Activated CD8-positive, alpha-beta T cell treated with anti-CD3 and anti-CD28 coated beads for 36 hours (primary cell): Measurements from ENCODE around the gene HID1. TPM values are rescaled to one million over a fixed set of nuclear protein-coding genes. Genes with fewer than 3 reads are reported as not detected.

Experiments
- ATAC-seq: fragments of 200-7000 bp; cut with Tn5 transposase; one replicate; pipeline ENCODE4 v1.10.0; 2021; ENCODE audit warnings: mild to moderate bottlenecking, moderate library complexity
- CTCF ChIA-PET: fragments of 350-600 bp; sonication (Branson Sonifier 250); formaldehyde crosslinking; loops from one replicate; lab custom pipeline; 2021; ENCODE audit warnings: antibody characterized with exemption; lab: Charles Lee
- POLR2A ChIA-PET: fragments of 350-600 bp; sonication (Branson Sonifier 250); formaldehyde crosslinking; loops from one replicate; lab custom pipeline; 2021; ENCODE audit warnings: antibody characterized with exemption; lab: Charles Lee
- DNase-seq: peaks from one replicate; pipeline ENCODE4 v3.0.0-alpha.2; 2020
- H3K27ac Mint-ChIP-seq: one replicate; pipeline ENCODE4 v1.8.0; 2021; ENCODE audit warnings: mild to moderate bottlenecking, mixed read lengths
- H3K27me3 Mint-ChIP-seq: one replicate; pipeline ENCODE4 v1.8.0; 2021; ENCODE audit warnings: mixed read lengths
- H3K36me3 Mint-ChIP-seq: one replicate; pipeline ENCODE4 v1.8.0; 2021; ENCODE audit warnings: low read depth, mixed read lengths
- H3K4me1 Mint-ChIP-seq: one replicate; pipeline ENCODE4 v1.8.0; 2021; ENCODE audit warnings: low read depth, mixed read lengths
- H3K4me3 Mint-ChIP-seq: one replicate; pipeline ENCODE4 v1.8.0; 2021; ENCODE audit warnings: mild to moderate bottlenecking, moderate library complexity, mixed read lengths
- H3K9me3 Mint-ChIP-seq: one replicate; pipeline ENCODE4 v1.8.0; 2021; ENCODE audit warnings: mixed read lengths
- intact Hi-C: fragments of 100-400 bp; cut with micrococcal nuclease; formaldehyde crosslinking; loops from one replicate; pipeline ENCODE4 v1.10.0; 2022
- total RNA-seq, 2 experiments: library from RNA; stranded (reverse); gene quantifications; one replicate each; pipeline ENCODE4 v1.2.3, GENCODE V29; 2021
- TF ChIP-seq, protein P1 (sequence below): fragments of 200-600 bp; IDR thresholded peaks from one replicate; pipeline ENCODE4 v1.8.0; 2022; ENCODE audit warnings: antibody characterized with exemption, mild to moderate bottlenecking

The HID1 gene
- total RNA-seq, 2 experiments from 2014 or later, result 1.4 to 1.7 TPM

DNA sequence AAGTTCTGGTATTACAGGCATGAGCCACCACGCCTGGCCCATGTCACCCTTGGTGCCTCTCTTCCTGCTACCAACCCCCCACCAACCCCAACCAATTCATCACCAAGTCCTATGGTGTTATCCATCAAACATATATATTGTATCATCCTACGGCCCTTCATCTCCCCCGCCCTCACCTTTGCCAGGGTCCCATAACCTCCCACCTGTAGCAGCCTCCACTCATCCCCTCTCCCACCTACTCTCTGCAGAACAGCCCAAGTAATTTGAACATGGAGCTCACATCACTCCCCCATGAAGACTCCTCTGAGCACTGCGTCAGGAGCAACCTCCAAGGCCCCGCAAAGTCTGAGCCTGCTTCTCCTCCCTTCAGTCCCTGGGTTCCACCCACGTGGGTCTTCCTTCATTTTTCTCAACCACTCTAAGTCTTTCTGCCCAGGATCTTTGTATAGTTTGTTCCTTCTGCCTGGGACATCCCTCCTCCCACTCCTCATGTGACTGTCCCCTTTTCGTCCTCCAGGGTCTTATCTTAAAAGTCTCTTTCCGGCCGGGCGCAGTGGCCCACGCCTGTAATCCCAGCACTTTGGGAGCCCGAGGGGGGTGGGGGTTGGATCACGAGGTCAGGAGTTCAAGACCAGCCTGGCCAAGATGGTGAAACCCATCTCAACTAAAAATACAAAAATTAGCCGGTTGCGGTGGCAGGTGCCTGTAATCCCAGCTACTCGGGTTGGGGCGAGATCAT is 7.0 kb upstream of the HID1 start:
- intact Hi-C loops, result no loop called here
- CTCF ChIA-PET, result interaction anchor here (1.5 kb wide), 1 partner anchor 18 kb away, joined by 5 read pairs; no protein-coding TSS in a partner anchor
- H3K9me3 Mint-ChIP-seq, result no peaks in the 10 kb centered on the region
- peaks cover 13% of the 10 kb centered on the region for H3K4me1 Mint-ChIP-seq
- no peak overlapping the region for H3K27ac Mint-ChIP-seq
- ATAC-seq, result no peak
- no peak for DNase-seq
- no peak overlapping the region for H3K4me3 Mint-ChIP-seq
- H3K27me3 Mint-ChIP-seq, result peaks cover 7% of the 10 kb centered on the region
- TF ChIP-seq, protein P1, sequence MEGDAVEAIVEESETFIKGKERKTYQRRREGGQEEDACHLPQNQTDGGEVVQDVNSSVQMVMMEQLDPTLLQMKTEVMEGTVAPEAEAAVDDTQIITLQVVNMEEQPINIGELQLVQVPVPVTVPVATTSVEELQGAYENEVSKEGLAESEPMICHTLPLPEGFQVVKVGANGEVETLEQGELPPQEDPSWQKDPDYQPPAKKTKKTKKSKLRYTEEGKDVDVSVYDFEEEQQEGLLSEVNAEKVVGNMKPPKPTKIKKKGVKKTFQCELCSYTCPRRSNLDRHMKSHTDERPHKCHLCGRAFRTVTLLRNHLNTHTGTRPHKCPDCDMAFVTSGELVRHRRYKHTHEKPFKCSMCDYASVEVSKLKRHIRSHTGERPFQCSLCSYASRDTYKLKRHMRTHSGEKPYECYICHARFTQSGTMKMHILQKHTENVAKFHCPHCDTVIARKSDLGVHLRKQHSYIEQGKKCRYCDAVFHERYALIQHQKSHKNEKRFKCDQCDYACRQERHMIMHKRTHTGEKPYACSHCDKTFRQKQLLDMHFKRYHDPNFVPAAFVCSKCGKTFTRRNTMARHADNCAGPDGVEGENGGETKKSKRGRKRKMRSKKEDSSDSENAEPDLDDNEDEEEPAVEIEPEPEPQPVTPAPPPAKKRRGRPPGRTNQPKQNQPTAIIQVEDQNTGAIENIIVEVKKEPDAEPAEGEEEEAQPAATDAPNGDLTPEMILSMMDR, result no peak
- POLR2A ChIA-PET, result interaction anchor here (1.2 kb wide), 1 partner anchor 14 kb away, joined by 4 read pairs; no protein-coding TSS in a partner anchor
- H3K36me3 Mint-ChIP-seq, result no peaks in the 10 kb centered on the region

DNA sequence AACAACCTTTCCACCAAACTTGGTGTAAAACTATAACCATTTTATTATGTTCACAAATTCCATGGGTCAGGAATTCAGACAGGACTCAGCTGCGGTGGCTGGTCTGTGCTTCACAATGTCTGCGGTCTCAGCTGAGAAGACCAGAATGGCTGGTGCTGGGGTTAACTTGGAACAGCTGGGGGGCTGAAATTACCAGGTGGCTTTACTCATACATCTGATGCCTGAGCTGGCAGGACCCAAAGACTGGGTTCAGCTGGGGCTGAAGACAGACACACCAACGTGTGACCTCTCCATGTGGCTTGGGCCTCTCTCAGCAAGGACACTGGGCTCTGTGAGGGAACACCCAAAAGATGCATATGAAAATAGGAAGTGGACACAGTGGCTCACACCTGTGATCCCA is 5.7 kb upstream of the HID1 start:
- ATAC-seq (no peak), DNase-seq (no peak)
- CTCF ChIA-PET, result interaction anchor here (0.9 to 1.5 kb wide), 3 partner anchors 16 to 19 kb away, joined by 3 to 5 read pairs (median 4); no protein-coding TSS in a partner anchor
- Mint-ChIP-seq H3K4me1 (peaks cover 13% of the 10 kb centered on the region), H3K27ac (no peak overlapping the region), H3K4me3 (no peak overlapping the region), H3K36me3 (no peaks in the 10 kb centered on the region), H3K9me3 (no peaks in the 10 kb centered on the region), H3K27me3 (peaks cover 9% of the 10 kb centered on the region)
- intact Hi-C loops, result no loop called here
- POLR2A ChIA-PET, result no interaction called here
- TF ChIP-seq, protein P1, result no peak

DNA sequence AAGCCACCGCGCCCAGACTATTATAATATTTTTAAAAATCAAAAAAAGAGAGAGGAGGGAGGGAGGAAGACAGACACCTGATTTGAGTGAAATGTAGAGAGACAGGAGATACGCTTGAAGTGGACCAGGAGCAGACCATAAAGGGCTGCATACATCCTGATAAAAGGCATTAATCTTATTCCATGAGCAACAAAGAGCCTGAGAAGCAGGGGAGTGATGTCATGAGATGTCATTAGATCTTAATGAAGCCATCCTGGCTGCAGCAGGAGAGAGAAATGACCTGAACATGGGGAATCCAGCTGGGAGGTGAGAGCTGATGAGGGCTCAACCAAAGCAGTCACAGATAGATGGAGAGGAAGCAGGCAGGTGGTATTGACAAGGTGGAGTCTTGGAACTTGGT is 5.2 kb upstream of the HID1 start:
- H3K27ac Mint-ChIP-seq, result no peak overlapping the region
- ChIA-PET CTCF (interaction anchor here (0.9 to 1.3 kb wide), 2 partner anchors 17 to 19 kb away, joined by 3 to 4 read pairs; no protein-coding TSS in a partner anchor), POLR2A (no interaction called here)
- peaks cover 13% of the 10 kb centered on the region for H3K27me3 Mint-ChIP-seq
- TF ChIP-seq, protein P1, result no peak
- no peaks in the 10 kb centered on the region for H3K36me3 Mint-ChIP-seq
- no peak overlapping the region for H3K4me3 Mint-ChIP-seq
- peaks cover 17% of the 10 kb centered on the region for H3K4me1 Mint-ChIP-seq
- H3K9me3 Mint-ChIP-seq, result no peaks in the 10 kb centered on the region
- intact Hi-C loops, result no loop called here
- DNase-seq, result no peak
- ATAC-seq, result no peak

DNA sequence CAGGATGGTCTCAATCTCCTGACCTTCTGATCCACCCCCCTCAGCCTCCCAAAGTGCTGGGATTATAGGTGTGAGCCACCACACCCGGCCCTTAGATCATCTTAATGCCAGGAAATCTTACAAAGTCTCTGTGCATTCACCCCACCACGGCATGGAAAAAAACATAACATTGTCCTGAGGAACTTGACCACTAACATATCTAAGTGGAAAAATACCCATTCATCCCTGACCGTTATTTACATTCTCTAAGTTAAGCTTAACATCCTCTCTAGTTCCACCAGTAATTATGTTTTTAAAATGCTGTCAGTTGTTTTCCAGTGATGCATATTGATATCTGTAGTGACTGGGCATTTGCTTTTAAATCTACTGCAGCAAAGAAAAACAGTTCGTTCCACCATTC is 3.4 kb upstream of the HID1 start:
- no peak overlapping the region for H3K27ac Mint-ChIP-seq
- no peak overlapping the region for H3K4me3 Mint-ChIP-seq
- DNase-seq (no peak), ATAC-seq (no peak)
- intact Hi-C loops, result no loop called here
- ChIA-PET CTCF (interaction anchor here (0.9 to 1.6 kb wide), 4 partner anchors 11 to 138 kb away, joined by 3 to 7 read pairs (median 6); partner anchors contain the start of gene CDR2L), POLR2A (interaction anchor here (0.5 to 1.2 kb wide), 3 partner anchors 11 to 457 kb away, joined by 3 read pairs; partner anchors contain the start of gene CDR2L)
- TF ChIP-seq, protein P1, result no peak
- no peaks in the 10 kb centered on the region for H3K9me3 Mint-ChIP-seq
- H3K36me3 Mint-ChIP-seq, result no peaks in the 10 kb centered on the region
- H3K4me1 Mint-ChIP-seq, result peaks cover 13% of the 10 kb centered on the region
- H3K27me3 Mint-ChIP-seq, result peaks cover 13% of the 10 kb centered on the region

DNA sequence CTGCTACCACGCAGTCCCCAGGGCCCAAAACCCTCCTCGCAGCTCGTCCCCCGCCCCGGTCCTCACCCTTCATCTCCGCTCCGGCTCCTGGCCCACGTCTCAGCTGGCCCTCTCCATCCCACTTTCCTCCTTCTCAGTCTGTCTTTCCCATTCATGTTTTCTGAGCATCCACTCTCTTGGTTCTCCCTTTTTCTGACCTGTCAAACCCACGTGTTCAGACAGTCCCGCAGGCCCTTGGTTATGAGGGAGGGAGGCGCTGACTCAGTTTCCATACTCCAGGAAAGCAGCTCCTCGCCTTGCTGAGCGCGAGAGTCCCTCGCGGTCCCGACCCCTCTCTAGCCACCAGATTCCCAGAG is 392 bp upstream of the HID1 start:
- Mint-ChIP-seq H3K9me3 (no peaks in the 10 kb centered on the region), H3K4me1 (peaks cover 11% of the 10 kb centered on the region), H3K27ac (no peak overlapping the region), H3K27me3 (peaks cover 12% of the 10 kb centered on the region), H3K36me3 (no peaks in the 10 kb centered on the region), H3K4me3 (peak overlapping the region; percentile 70)
- DNase-seq, result no peak
- intact Hi-C loops, result no loop called here
- ATAC-seq, result no peak
- TF ChIP-seq, protein P1, result no peak
- ChIA-PET CTCF (interaction anchor here (0.6 to 7.6 kb wide), 6 partner anchors 11 to 141 kb away, joined by 3 to 87 read pairs (median 8); partner anchors contain the start of gene CDR2L), POLR2A (interaction anchor here (0.9 to 1.5 kb wide), 6 partner anchors 9 to 111 kb away, joined by 3 to 6 read pairs (median 3); partner anchors contain the start of gene MRPL58)
